Type B pancreatic cell (in vitro differentiated cells): ENCODE data around the gene SMPD3. TPM values are rescaled to one million over a fixed set of nuclear protein-coding genes. Genes with fewer than 3 reads are reported as not detected.
A peak's percentile ranks its signal among the peaks of the same experiment; 100 is the strongest.

ENCODE experiments used
- DNase-seq: peaks from one replicate; pipeline ENCODE4 v3.0.0; 2021; ENCODE audit warnings: mixed read lengths; ENCODE audit not compliant: unreplicated experiment; ENCODE audit errors: extremely low spot score
- H3K27ac Mint-ChIP-seq: 2 replicates; pipeline ENCODE4 v1.8.0; 2021; ENCODE audit warnings: mild to moderate bottlenecking, mixed read lengths
- H3K27me3 Mint-ChIP-seq: 2 replicates; pipeline ENCODE4 v1.8.0; 2021; ENCODE audit warnings: mixed read lengths
- H3K36me3 Mint-ChIP-seq: 2 replicates; pipeline ENCODE4 v1.8.0; 2021; ENCODE audit warnings: mixed read lengths
- H3K4me1 Mint-ChIP-seq: one replicate; pipeline ENCODE4 v1.8.0; 2021; ENCODE audit warnings: mixed read lengths; ENCODE audit not compliant: unreplicated experiment
- H3K4me3 Mint-ChIP-seq: 2 replicates; pipeline ENCODE4 v1.8.0; 2021; ENCODE audit warnings: mild to moderate bottlenecking, mixed read lengths
- H3K9me3 Mint-ChIP-seq: 2 replicates; pipeline ENCODE4 v1.8.0; 2021; ENCODE audit warnings: mixed read lengths
- CTCF ChIP-seq: fragments of 200-600 bp; sonication (generic); conservative IDR thresholded peaks from 2 replicates; pipeline ENCODE4 v1.5.0; 2021; ENCODE audit warnings: antibody characterized with exemption, mild to moderate bottlenecking
- total RNA-seq: library from RNA; stranded (reverse); gene quantifications from 2 replicates; pipeline ENCODE4 v1.2.1, GENCODE V29; 2021; ENCODE audit warnings: low replicate concordance

The SMPD3 gene
- total RNA-seq, 1 donor from 2014 or later: 4.5 TPM

- Mint-ChIP-seq H3K4me3 (no peak overlapping the region), H3K36me3 (no peaks in the 10 kb centered on the region), H3K27me3 (peaks cover 4% of the 10 kb centered on the region), H3K4me1 (peaks cover 11% of the 10 kb centered on the region), H3K9me3 (no peaks in the 10 kb centered on the region), H3K27ac (no peak overlapping the region)
- TF ChIP-seq CTCF: no peak
- DNase-seq: no peak
Measured at GRCh38 chr16:68452176-68452575, 3.9 kb upstream of the SMPD3 start.

GRCh38 chr16:68451676-68452075 lies 3.4 kb upstream of the SMPD3 start:
- Mint-ChIP-seq H3K4me3 (no peak overlapping the region), H3K36me3 (no peaks in the 10 kb centered on the region), H3K4me1 (peaks cover 11% of the 10 kb centered on the region), H3K27ac (no peak overlapping the region), H3K9me3 (no peaks in the 10 kb centered on the region), H3K27me3 (peaks cover 4% of the 10 kb centered on the region)
- DNase-seq: no peak
- no peak for TF ChIP-seq CTCF

- Mint-ChIP-seq H3K4me3 (no peak overlapping the region), H3K36me3 (no peaks in the 10 kb centered on the region), H3K27me3 (peaks cover 11% of the 10 kb centered on the region), H3K27ac (no peak overlapping the region), H3K9me3 (no peaks in the 10 kb centered on the region), H3K4me1 (peaks cover 11% of the 10 kb centered on the region)
- no peak for TF ChIP-seq CTCF
- no peak for DNase-seq
Measured at GRCh38 chr16:68450741-68451255, 2.5 kb upstream of the SMPD3 start.

- Mint-ChIP-seq H3K4me3 (peak overlapping the region; percentile 92), H3K27ac (no peak overlapping the region), H3K9me3 (no peaks in the 10 kb centered on the region), H3K36me3 (no peaks in the 10 kb centered on the region), H3K4me1 (peaks cover 11% of the 10 kb centered on the region), H3K27me3 (peaks cover 33% of the 10 kb centered on the region)
- DNase-seq: no peak
- TF ChIP-seq CTCF: no peak
Measured at GRCh38 chr16:68447653-68448359, 502 bp downstream of the SMPD3 start.

- no peaks in the 10 kb centered on the region for H3K36me3 Mint-ChIP-seq
- H3K4me1 Mint-ChIP-seq: peaks cover 11% of the 10 kb centered on the region
- TF ChIP-seq CTCF: no peak
- H3K27me3 Mint-ChIP-seq: peaks cover 41% of the 10 kb centered on the region
- peak overlapping the region; percentile 92 for H3K4me3 Mint-ChIP-seq
- H3K27ac Mint-ChIP-seq: no peak overlapping the region
- H3K9me3 Mint-ChIP-seq: no peaks in the 10 kb centered on the region
- DNase-seq: no peak
Measured at GRCh38 chr16:68446681-68447652, 1.3 kb downstream of the SMPD3 start.
